Effector CD8-positive, alpha-beta T cell (primary cell): ENCODE data around the gene PXT1.
"Not testable (repeated sequence)": the region's sequence is repeated elsewhere in the genome, so short reads cannot be mapped to it uniquely, and the experiment has no call there.

Experiments
- DNase-seq: peaks from one replicate; lab custom pipeline; 2025; lab: John Stamatoyannopoulos, UW

The PXT1 gene

GRCh38 chr6:36443471-36444428 lies 1.1 kb upstream of the PXT1 start:
- no peak for DNase-seq

- no peak for DNase-seq
Measured at GRCh38 chr6:36442103-36442670, 467 bp downstream of the PXT1 start.

GRCh38 chr6:36441307-36441894 lies 1.3 kb downstream of the PXT1 start:
- DNase-seq = peak; percentile 56

GRCh38 chr6:36436466-36436865 lies 6.2 kb downstream of the PXT1 start:
- no peak for DNase-seq

GRCh38 chr6:36432151-36432671 lies 10.4 kb downstream of the PXT1 start:
- no peak for DNase-seq

GRCh38 chr6:36431197-36431596 lies 11.5 kb downstream of the PXT1 start:
- DNase-seq = no peak

- DNase-seq = no peak
Measured at GRCh38 chr6:36430351-36430750, 12.3 kb downstream of the PXT1 start.

GRCh38 chr6:36428911-36429310 lies 13.7 kb downstream of the PXT1 start:
- DNase-seq = no peak

- no peak for DNase-seq
Measured at GRCh38 chr6:36426622-36427021, 16.0 kb downstream of the PXT1 start.

- peak; percentile 98 for DNase-seq
Measured at GRCh38 chr6:36423101-36423824, 19.4 kb downstream of the PXT1 start.

GRCh38 chr6:36422714-36423100 lies 19.9 kb downstream of the PXT1 start:
- DNase-seq = no peak

- no peak for DNase-seq
Measured at GRCh38 chr6:36419310-36419709, 23.3 kb downstream of the PXT1 start.

- no peak for DNase-seq
Measured at GRCh38 chr6:36418558-36418957, 24.1 kb downstream of the PXT1 start.

- no peak for DNase-seq
Measured at GRCh38 chr6:36414481-36414880, 28.2 kb downstream of the PXT1 start.

GRCh38 chr6:36413489-36414480 lies 28.9 kb downstream of the PXT1 start:
- DNase-seq = no peak

GRCh38 chr6:36409718-36410117 lies 32.9 kb downstream of the PXT1 start:
- DNase-seq = not testable (repeated sequence)

- DNase-seq = no peak
Measured at GRCh38 chr6:36404164-36404563, 38.5 kb downstream of the PXT1 start.

- DNase-seq = no peak
Measured at GRCh38 chr6:36402481-36402880, 40.2 kb downstream of the PXT1 start.

- no peak for DNase-seq
Measured at GRCh38 chr6:36399970-36400369, 42.7 kb downstream of the PXT1 start.

GRCh38 chr6:36392621-36393020 lies 50.0 kb downstream of the PXT1 start:
- no peak for DNase-seq

GRCh38 chr6:36389353-36389752 lies 53.3 kb downstream of the PXT1 start:
- DNase-seq = no peak
